GM18909 (cell line): ENCODE data around the gene CNKSR2.

ENCODE experiments used
- ATAC-seq: cut with Tn5 transposase; IDR thresholded peaks from one replicate; pipeline ENCODE4 v1.9.1; 2021; ENCODE audit warnings: mild to moderate bottlenecking; ENCODE audit not compliant: unreplicated experiment, poor library complexity

Gene CNKSR2

GRCh38 chrX:21374163-21374993 is at the start of gene CNKSR2:
Gene CNKSR2 (plus strand): TSS chrX:21374418. CDS start chrX:21374898, 480 bp downstream.
- peak; percentile 81 for ATAC-seq

GRCh38 chrX:21354725-21355124 is 19.5 kb upstream of the CNKSR2 start:
- no peak for ATAC-seq

GRCh38 chrX:21355831-21356230 is 18.4 kb upstream of the CNKSR2 start:
- ATAC-seq, result no peak

- no peak for ATAC-seq
These were observed 4.6 kb upstream of the CNKSR2 start for GRCh38 chrX:21369613-21370012.

- ATAC-seq, result no peak
These were observed 1.2 kb upstream of the CNKSR2 start for GRCh38 chrX:21373001-21373400.

- peak; percentile 34 for ATAC-seq
These were observed 518 bp upstream of the CNKSR2 start for GRCh38 chrX:21373637-21374162.

GRCh38 chrX:21374994-21375707 is 933 bp downstream of the CNKSR2 start:
- peak; percentile 19 for ATAC-seq

- no peak for ATAC-seq
These were observed 1.4 kb downstream of the CNKSR2 start for GRCh38 chrX:21375708-21376009.

GRCh38 chrX:21376636-21377035 is 2.4 kb downstream of the CNKSR2 start:
- no peak for ATAC-seq

- ATAC-seq, result no peak
These were observed 5.8 kb downstream of the CNKSR2 start for GRCh38 chrX:21379991-21380390.

- ATAC-seq, result peak; percentile 65
These were observed 8.5 kb downstream of the CNKSR2 start for GRCh38 chrX:21382715-21383114.

GRCh38 chrX:21383546-21383945 is 9.3 kb downstream of the CNKSR2 start:
- no peak for ATAC-seq

GRCh38 chrX:21384178-21384577 is 10.0 kb downstream of the CNKSR2 start:
- no peak for ATAC-seq

- ATAC-seq, result no peak
These were observed 20.6 kb downstream of the CNKSR2 start for GRCh38 chrX:21394792-21395191.

GRCh38 chrX:21398426-21398825 is 24.2 kb downstream of the CNKSR2 start:
- ATAC-seq, result no peak

- no peak for ATAC-seq
These were observed 26.3 kb downstream of the CNKSR2 start for GRCh38 chrX:21400408-21401121.

GRCh38 chrX:21408307-21408706 is 34.1 kb downstream of the CNKSR2 start:
- ATAC-seq, result no peak

- no peak for ATAC-seq
These were observed 34.6 kb downstream of the CNKSR2 start for GRCh38 chrX:21408788-21409187.

GRCh38 chrX:21412029-21412428 is 37.8 kb downstream of the CNKSR2 start:
- no peak for ATAC-seq

GRCh38 chrX:21412883-21413282 is 38.7 kb downstream of the CNKSR2 start:
- no peak for ATAC-seq

- no peak for ATAC-seq
These were observed 52.9 kb downstream of the CNKSR2 start for GRCh38 chrX:21427086-21427485.
